ENCODE data around the gene GRM2.

Gene GRM2

DNA sequence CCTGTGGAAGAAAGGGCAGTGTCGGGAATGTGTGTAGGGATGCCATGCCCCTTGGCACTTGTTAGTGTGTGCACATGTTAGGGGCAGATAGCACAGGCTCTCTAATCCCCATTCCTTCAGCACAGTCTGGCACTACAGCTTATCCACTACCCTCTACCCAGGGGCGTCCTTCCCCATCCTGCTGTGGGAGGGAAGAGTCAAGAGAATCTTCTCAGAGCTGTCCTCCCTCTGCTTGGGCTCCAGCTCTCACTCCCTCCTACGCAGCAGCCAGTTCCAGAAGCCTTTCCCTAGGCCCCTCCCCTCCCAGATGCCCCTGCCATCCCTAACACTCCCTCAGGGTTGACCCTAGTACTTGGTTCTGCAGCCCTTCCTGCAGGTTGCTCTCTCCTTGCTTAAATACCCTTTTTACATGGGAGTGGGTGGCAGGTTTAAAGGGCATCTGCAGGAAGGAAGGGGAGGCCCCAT, 815 bp upstream of the GRM2 start:
- DNase-seq: no peak

GRCh38 chr3:51708216-51708845, 1.5 kb downstream of the GRM2 start:
- DNase-seq: no peak

DNA sequence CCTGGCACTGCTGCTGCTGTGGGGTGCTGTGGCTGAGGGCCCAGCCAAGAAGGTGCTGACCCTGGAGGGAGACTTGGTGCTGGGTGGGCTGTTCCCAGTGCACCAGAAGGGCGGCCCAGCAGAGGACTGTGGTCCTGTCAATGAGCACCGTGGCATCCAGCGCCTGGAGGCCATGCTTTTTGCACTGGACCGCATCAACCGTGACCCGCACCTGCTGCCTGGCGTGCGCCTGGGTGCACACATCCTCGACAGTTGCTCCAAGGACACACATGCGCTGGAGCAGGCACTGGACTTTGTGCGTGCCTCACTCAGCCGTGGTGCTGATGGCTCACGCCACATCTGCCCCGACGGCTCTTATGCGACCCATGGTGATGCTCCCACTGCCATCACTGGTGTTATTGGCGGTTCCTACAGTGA, 2.1 kb downstream of the GRM2 start:
- no peak for DNase-seq

DNA sequence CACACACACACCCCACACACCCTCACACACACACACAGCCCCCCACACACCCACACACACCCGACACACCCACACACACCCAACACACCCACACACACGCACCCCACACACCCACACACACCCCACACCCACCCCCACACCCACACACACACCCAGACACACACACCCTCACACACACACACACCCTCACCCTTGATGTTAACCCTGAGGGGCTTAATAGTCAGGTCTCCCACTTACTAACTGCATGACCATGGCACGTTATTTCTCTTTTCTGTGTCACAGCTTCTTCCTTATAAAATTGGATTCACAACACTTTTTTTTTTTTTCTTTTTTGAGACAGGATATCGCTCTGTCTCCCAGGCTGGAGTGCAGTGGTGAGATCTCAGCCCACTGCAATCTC, 2.8 kb downstream of the GRM2 start:
- no peak for DNase-seq

DNA sequence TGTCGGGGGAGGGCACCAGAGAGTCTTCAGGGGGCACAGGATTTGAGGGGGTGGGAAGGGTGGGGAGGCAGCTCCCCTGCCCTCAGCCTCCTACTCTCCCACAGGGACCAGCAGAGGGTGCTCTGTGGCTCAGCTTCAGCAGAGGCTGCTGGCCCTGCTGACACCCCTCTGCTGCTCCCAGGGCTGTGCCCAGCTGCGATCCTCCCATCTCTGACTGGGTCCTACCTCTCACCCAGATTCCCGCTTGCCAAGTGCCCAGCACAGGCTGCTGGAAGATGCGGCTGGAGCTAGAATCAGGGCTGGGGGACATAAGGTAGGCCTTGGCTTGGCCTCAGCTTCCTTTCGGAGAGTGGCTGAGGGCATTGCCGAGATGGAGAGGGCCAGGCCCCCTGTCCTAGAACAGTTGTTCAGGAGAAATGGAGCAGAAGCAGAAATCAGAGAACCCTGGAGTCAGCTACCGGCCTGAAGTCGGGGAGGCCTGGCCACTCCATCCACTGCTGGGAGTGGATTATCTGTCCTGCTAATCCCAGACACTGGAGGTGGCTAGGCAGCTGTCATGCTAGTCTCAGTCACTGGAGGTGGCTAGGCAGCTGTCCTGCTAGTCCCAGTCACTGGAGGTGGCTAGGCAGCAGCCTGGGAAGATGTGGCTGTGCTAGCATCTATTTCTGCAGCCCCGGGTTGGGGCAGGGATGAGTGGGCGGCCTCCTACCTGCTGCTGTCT, 3.9 kb downstream of the GRM2 start:
- no peak for DNase-seq

- DNase-seq: no peak
Observed at GRCh38 chr3:51711352-51712037, 4.6 kb downstream of the GRM2 start.

GRCh38 chr3:51712038-51712420, 5.2 kb downstream of the GRM2 start:
- DNase-seq: no peak

DNA sequence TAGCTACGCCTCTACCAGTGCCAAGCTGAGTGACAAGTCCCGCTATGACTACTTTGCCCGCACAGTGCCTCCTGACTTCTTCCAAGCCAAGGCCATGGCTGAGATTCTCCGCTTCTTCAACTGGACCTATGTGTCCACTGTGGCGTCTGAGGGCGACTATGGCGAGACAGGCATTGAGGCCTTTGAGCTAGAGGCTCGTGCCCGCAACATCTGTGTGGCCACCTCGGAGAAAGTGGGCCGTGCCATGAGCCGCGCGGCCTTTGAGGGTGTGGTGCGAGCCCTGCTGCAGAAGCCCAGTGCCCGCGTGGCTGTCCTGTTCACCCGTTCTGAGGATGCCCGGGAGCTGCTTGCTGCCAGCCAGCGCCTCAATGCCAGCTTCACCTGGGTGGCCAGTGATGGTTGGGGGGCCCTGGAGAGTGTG, 5.7 kb downstream of the GRM2 start:
- DNase-seq: no peak

GRCh38 chr3:51712963-51713362, 6.1 kb downstream of the GRM2 start:
- DNase-seq: no peak

DNA sequence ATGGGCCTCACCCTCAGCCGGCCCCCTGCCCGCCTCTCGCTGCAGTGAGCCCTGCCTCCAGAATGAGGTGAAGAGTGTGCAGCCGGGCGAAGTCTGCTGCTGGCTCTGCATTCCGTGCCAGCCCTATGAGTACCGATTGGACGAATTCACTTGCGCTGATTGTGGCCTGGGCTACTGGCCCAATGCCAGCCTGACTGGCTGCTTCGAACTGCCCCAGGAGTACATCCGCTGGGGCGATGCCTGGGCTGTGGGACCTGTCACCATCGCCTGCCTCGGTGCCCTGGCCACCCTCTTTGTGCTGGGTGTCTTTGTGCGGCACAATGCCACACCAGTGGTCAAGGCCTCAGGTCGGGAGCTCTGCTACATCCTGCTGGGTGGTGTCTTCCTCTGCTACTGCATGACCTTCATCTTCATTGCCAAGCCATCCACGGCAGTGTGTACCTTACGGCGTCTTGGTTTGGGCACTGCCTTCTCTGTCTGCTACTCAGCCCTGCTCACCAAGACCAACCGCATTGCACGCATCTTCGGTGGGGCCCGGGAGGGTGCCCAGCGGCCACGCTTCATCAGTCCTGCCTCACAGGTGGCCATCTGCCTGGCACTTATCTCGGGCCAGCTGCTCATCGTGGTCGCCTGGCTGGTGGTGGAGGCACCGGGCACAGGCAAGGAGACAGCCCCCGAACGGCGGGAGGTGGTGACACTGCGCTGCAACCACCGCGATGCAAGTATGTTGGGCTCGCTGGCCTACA, 8.5 kb downstream of the GRM2 start:
- DNase-seq: no peak

- no peak for DNase-seq
Observed at GRCh38 chr3:51715977-51716294, 9.1 kb downstream of the GRM2 start.

DNA sequence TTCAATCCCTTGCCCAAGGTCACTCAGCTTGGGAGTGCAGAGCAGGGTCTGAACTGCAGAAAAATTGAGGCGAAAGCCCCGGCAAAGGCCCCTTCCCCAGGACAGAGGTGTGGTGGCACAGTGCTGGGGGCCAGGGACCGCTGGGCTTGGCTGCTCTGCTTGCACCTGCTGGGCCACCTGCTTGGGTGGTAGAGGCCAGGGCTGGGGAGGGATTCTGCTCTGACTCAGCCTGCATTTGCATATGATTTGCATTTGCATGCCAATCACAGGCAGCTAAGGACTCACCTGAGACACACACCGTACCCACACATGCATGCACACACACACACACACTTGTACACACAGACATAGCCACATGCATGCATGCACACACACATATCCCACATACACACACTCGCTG, 9.9 kb downstream of the GRM2 start:
- no peak for DNase-seq

GRCh38 chr3:51717446-51717845, 10.6 kb downstream of the GRM2 start:
- no peak for DNase-seq

- no peak for DNase-seq
Observed at GRCh38 chr3:51717947-51718346, 11.1 kb downstream of the GRM2 start.

DNA sequence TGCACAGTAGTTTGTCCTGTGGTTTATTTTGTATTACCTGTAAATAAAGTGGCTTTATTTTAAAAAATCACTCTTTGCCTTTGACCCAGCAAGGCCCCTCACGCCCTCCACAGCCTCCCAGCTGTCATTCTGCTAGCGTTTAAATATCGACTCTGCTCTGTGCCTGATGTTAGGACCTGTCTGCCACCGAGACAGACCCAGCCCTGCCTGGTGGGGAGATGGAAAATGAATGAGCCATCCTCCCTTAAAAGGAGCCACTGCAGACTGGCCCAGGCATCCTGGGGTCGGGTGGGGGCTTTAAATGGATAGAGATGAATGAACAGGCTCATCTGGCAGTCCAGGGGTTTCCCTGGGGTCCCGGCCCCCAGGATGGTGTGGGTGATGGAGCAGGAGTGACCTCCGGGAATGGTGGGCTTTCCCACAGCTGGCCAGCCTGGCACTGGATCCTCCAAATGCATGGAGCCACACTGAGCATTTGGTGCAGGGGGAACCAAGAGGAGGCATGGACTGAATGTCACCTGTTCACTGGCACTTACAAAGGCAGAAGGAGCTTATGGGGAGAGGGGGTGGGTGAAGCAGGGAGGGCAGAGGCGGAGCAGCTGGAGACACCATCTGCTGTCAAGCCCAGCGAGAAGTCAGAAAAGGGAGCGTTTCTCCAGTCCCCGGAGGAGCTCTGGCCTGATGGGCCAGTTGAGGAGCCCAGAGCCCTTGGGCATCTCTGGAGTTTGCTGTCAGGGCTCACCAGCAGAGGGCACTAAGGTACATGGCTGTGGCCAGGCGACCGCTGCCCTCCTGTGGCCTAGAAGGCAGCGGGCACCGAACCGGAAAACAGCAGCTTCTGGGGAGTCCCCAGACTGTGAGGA, 11.9 kb downstream of the GRM2 start:
- peak; percentile 65 for DNase-seq

DNA sequence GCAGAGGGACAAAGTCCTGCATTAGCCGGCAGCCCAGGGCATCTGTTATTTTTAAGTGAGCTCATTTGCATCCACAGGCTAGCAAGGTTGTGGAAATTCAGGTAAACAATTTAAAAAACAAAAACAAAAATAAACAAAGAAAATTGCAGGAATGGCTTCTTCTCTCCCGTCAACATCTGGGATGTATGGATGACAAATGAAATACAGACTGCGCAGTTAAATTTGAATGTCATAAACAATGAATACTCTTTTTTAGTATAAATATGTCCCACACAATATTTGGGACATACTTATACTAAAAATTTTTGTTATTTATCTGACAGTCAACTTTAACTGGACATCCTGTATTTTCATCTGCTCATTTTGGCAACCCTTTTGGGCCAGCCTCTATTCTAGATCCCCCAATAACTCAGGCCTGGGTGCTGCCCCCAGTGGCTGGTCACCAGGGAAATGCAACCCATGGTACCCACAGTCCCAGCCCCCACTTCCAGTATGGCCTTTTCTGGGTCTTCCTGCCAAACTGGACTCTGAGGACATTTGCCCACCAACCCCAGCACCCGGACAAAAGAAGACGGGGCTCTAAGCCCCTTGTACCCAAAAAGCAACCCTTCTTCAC, 12.7 kb downstream of the GRM2 start:
- no peak for DNase-seq

- DNase-seq: no peak
Observed at GRCh38 chr3:51720292-51721061, 13.6 kb downstream of the GRM2 start.

DNA sequence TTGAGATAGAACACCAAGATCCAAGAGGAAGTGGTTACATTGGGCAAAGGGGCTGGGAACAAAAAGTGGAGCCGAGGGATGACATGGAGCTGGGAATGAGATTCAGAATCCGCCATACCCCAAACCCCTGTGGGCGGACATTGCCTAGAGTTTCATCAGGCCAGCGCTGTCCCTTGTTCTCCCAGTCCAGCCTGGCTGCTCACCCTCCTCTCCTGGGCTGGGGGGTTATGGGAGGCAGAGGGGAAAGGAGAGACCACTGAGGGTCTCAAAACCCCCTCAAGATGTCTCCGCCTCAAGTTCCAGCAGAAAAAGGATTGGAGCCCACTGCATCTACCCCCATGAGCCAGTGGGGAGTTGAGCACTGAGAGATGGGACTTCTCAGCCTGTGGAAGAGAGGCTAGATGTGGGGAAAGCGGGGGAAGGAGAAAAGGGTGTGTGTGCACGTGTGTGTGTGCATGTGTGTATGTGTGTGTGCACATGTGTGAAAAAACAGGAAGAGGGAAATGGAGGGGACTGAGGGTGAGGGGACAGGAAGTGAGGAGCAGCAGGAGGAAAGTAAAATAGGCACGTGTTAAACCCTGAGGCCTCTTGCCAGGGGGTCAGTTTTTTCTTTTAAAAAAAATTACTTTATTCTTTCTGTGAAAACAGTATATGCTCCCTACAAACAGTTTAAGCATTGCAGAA, 14.3 kb downstream of the GRM2 start:
- no peak for DNase-seq

DNA sequence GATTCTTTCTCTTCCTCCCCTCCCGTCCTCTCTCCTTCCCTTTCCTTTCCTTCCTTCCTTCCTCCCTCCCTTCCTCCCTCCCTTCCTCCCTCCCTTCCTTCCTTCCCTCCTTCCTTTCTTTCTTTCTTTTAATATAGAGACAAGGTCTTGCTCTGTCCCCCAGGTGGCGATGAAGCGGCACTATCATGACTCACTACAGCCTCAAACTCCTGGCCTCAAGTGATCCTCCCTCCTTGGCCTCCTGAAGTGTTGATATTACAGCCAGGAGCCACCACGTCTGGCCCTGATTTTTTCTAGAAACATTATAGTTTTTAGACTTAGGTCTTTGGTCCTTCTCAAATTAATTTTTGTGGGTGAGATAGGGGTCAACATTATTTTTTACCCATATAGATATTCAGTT, 15.5 kb downstream of the GRM2 start:
- DNase-seq: no peak

- no peak for DNase-seq
Observed at GRCh38 chr3:51727500-51727899, 20.6 kb downstream of the GRM2 start.

All from NCI-H1694 treated with DMSO at 0.1 percent for 48 hours (cell line).